ENCODE measurements around the gene SAMD4A.

- TF ChIP-seq CTCF (IDR thresholded peaks at IDR 0.05), result no peak
- TF ChIP-seq POLR2A (IDR thresholded peaks at IDR 0.05), result no peak
Measured at GRCh38 chr14:54766276-54767138, 199.6 kb downstream of the SAMD4A start.

Measured in lower leg skin (tissue), 3 donors.